ENCODE data around the gene VEGFA. TPM values are rescaled to one million over a fixed set of nuclear protein-coding genes. Genes with fewer than 3 reads are reported as not detected.

VEGFA gene
- total RNA-seq, 4 donors from 2014 or later: 39.2 to 58.5 (median 45.0) TPM

- TF ChIP-seq CTCF (IDR thresholded peaks at IDR 0.05) (no peak), POLR2AphosphoS5 (IDR thresholded peaks at IDR 0.05) (no peak), POLR2A (IDR thresholded peaks at IDR 0.05; ENCODE audit: low read depth) (no peak), EP300 (IDR thresholded peaks at IDR 0.05) (no peak)
- WGBS: 96% methylated on average over 5 of the region's 5 CpGs
- H3K27me3 ChIP-seq: no peaks in the 10 kb centered on the region
- H3K9me3 ChIP-seq: no peaks in the 10 kb centered on the region
- intact Hi-C loops (cut with DNase I): no loop called here
- DNase-seq (ENCODE audit: extremely low spot score): no peak
- no peak overlapping the region for H3K27ac ChIP-seq (replicated peaks in 1 of 4)
- peaks cover 9 to 34% (median 27%) of the 10 kb centered on the region in 4 donors for H3K36me3 ChIP-seq
- H3K4me1 ChIP-seq: peaks cover 0 to 4% (median under 1%) of the 10 kb centered on the region in 4 donors
- no peak overlapping the region for H3K4me3 ChIP-seq
These were observed 18.3 kb downstream of the VEGFA start for GRCh38 chr6:43788301-43788700.

- intact Hi-C loops (cut with DNase I): no loop called here
- no peaks in the 10 kb centered on the region for H3K27me3 ChIP-seq
- DNase-seq (ENCODE audit: extremely low spot score): no peak
- H3K36me3 ChIP-seq: peaks cover 2 to 22% (median 16%) of the 10 kb centered on the region in 4 donors
- peaks cover 0 to 10% (median 2%) of the 10 kb centered on the region in 4 donors for H3K4me1 ChIP-seq
- no peaks in the 10 kb centered on the region for H3K9me3 ChIP-seq
- no peak overlapping the region for H3K4me3 ChIP-seq
- 92% methylated on average over 2 of the region's 2 CpGs for WGBS
- peak overlapping the region in 2 of 4 donors; percentile 25 to 70 for H3K27ac ChIP-seq (replicated peaks in 1 of 4)
- TF ChIP-seq EP300 (IDR thresholded peaks at IDR 0.05): no peak
- TF ChIP-seq POLR2AphosphoS5 (IDR thresholded peaks at IDR 0.05): no peak
- TF ChIP-seq CTCF (IDR thresholded peaks at IDR 0.05): no peak
- TF ChIP-seq POLR2A (IDR thresholded peaks at IDR 0.05; ENCODE audit: low read depth): no peak
These were observed 19.4 kb downstream of the VEGFA start for GRCh38 chr6:43789447-43789846.

GRCh38 chr6:43790031-43790430 lies 20.0 kb downstream of the VEGFA start:
- intact Hi-C loops (cut with DNase I): no loop called here
- DNase-seq (ENCODE audit: extremely low spot score): no peak

GRCh38 chr6:43791745-43792422 lies 21.9 kb downstream of the VEGFA start:
- H3K27me3 ChIP-seq: no peaks in the 10 kb centered on the region
- DNase-seq (ENCODE audit: extremely low spot score): no peak
- H3K4me3 ChIP-seq: no peak overlapping the region
- TF ChIP-seq CTCF (IDR thresholded peaks at IDR 0.05): no peak
- no peak for TF ChIP-seq POLR2A (IDR thresholded peaks at IDR 0.05; ENCODE audit: low read depth)
- TF ChIP-seq EP300 (IDR thresholded peaks at IDR 0.05): no peak
- no peak for TF ChIP-seq POLR2AphosphoS5 (IDR thresholded peaks at IDR 0.05)
- 72% methylated on average over 11 of the region's 11 CpGs for WGBS
- H3K27ac ChIP-seq (replicated peaks in 1 of 4): no peak overlapping the region
- intact Hi-C loops (cut with DNase I): no loop called here
- H3K4me1 ChIP-seq: peaks cover 0 to 13% (median 2%) of the 10 kb centered on the region in 4 donors
- H3K9me3 ChIP-seq: no peaks in the 10 kb centered on the region
- H3K36me3 ChIP-seq: no peaks in the 10 kb centered on the region

More at GRCh38 chr6:43790031-43790430, 20.0 kb downstream of the VEGFA start:
- TF ChIP-seq POLR2AphosphoS5 (IDR thresholded peaks at IDR 0.05) (peak; percentile 18 to 21), CTCF (IDR thresholded peaks at IDR 0.05) (no peak)
- H3K4me3 ChIP-seq: no peak overlapping the region
- H3K9me3 ChIP-seq: no peaks in the 10 kb centered on the region
- H3K27ac ChIP-seq (replicated peaks in 1 of 4): peak overlapping the region; percentile 58 to 72 (median 69)
- WGBS: 48% methylated on average over 5 of the region's 5 CpGs
- peaks cover 0 to 13% (median 2%) of the 10 kb centered on the region in 4 donors for H3K4me1 ChIP-seq
- peaks cover 0 to 16% (median 11%) of the 10 kb centered on the region in 4 donors for H3K36me3 ChIP-seq
- H3K27me3 ChIP-seq: no peaks in the 10 kb centered on the region
